ENCODE results near the gene TPCN1.

DNA sequence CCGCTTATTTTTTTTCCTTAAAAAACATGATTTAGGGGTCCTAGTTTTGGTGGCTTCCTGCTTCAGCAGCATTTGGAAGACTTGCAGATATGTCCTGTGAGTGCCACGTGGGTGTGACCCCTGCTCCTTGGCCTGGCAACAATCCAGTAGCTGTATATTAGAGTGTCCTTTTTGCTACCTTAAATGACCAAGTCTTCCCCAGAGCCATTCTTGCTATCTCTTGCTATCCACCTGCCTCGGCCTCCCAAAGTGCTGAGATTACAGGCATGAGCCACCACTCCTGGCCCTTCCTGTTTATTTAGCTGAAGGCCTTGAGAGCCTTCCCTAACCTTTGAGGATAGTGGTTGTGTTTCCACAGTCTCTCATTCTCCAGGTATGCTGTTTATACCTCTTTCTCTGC lies 17.0 kb downstream of the TPCN1 start:
- TF ChIP-seq POLR2AphosphoS5 (IDR thresholded peaks at IDR 0.05; ENCODE audit: low read depth, low read length), result no peak
- TF ChIP-seq JUN (IDR thresholded peaks at IDR 0.05; ENCODE audit: low read depth, low read length), result no peak
- TF ChIP-seq YY1 (IDR thresholded peaks at IDR 0.05; ENCODE audit: low read depth, low read length), result no peak
- TF ChIP-seq SP1 (IDR thresholded peaks at IDR 0.05; ENCODE audit: low read depth, low read length), result no peak
- no peak for TF ChIP-seq POLR2A (IDR thresholded peaks at IDR 0.05; ENCODE audit: control extremely low read depth in 1 of 2, low read depth in 2 of 2, low read length in 2 of 2)

All from H1 (cell line).